SK-N-SH (cell line): ENCODE results near the gene RANBP10.

Experiments
- CHD2 ChIP-seq: fragments of 150-350 bp; IDR thresholded peaks from 2 replicates; pipeline ENCODE4 v1.6.1; 2018; ENCODE audit warnings: low read length; ENCODE audit not compliant: partially characterized antibody
- ELF1 ChIP-seq: IDR thresholded peaks from 2 replicates; pipeline ENCODE4 v1.4.0; 2012
- EZH2phosphoT487 ChIP-seq: fragments of 200-600 bp; sonication (generic); IDR thresholded peaks from 2 replicates; pipeline ENCODE4 v1.6.1; 2017; ENCODE audit warnings: low read depth, mixed run types, mild to moderate bottlenecking, antibody characterized with exemption, moderate library complexity, borderline replicate concordance
- FOXJ3 ChIP-seq: sonication (generic); formaldehyde crosslinking; IDR thresholded peaks from 2 replicates; pipeline ENCODE4 v1.5.1; 2020; ENCODE audit warnings: mild to moderate bottlenecking, missing genetic modification reagents
- FOXM1 ChIP-seq: IDR thresholded peaks from 2 replicates; pipeline ENCODE4 v1.4.0; 2012; ENCODE audit warnings: low read depth, mild to moderate bottlenecking
- NFIC ChIP-seq: IDR thresholded peaks from 2 replicates; pipeline ENCODE4 v1.4.0; 2012; ENCODE audit warnings: borderline replicate concordance
- POLR2AphosphoS5 ChIP-seq: IDR thresholded peaks from 2 replicates; pipeline ENCODE4 v1.6.1; 2012; ENCODE audit warnings: low read depth, low read length
- RAD21 ChIP-seq: IDR thresholded peaks from 2 replicates; pipeline ENCODE4 v1.6.1; 2012; ENCODE audit warnings: mild to moderate bottlenecking, low read length
- RCOR1 ChIP-seq: fragments of 150-350 bp; IDR thresholded peaks from 2 replicates; pipeline ENCODE4 v1.6.1; 2017; ENCODE audit warnings: antibody characterized with exemption, low read length
- REST ChIP-seq: IDR thresholded peaks from 2 replicates; pipeline ENCODE4 v1.6.1; 2012; ENCODE audit warnings: mild to moderate bottlenecking, low read depth, low read length, moderate library complexity
- TCF12 ChIP-seq: IDR thresholded peaks from 2 replicates; pipeline ENCODE4 v1.4.0; 2012
- TF ChIP-seq, protein P1 (sequence below): IDR thresholded peaks from 2 replicates; pipeline ENCODE4 v1.4.0; 2012; ENCODE audit warnings: low read depth, borderline replicate concordance
- TF ChIP-seq, protein P2 (sequence below): fragments of 200-600 bp; sonication (generic); IDR thresholded peaks from 2 replicates; pipeline ENCODE4 v1.6.1; 2017; ENCODE audit warnings: antibody characterized with exemption, mild to moderate bottlenecking, moderate library complexity

GRCh38 chr16:67729636-67730248, 76.6 kb downstream of the RANBP10 start:
- TF ChIP-seq NFIC (no peak), CHD2 (no peak), REST (no peak), FOXJ3 (no peak), TCF12 (no peak), POLR2AphosphoS5 (no peak), EZH2phosphoT487 (no peak), RAD21 (no peak), RCOR1 (no peak), FOXM1 (no peak), ELF1 (no peak)
- TF ChIP-seq, protein P1, sequence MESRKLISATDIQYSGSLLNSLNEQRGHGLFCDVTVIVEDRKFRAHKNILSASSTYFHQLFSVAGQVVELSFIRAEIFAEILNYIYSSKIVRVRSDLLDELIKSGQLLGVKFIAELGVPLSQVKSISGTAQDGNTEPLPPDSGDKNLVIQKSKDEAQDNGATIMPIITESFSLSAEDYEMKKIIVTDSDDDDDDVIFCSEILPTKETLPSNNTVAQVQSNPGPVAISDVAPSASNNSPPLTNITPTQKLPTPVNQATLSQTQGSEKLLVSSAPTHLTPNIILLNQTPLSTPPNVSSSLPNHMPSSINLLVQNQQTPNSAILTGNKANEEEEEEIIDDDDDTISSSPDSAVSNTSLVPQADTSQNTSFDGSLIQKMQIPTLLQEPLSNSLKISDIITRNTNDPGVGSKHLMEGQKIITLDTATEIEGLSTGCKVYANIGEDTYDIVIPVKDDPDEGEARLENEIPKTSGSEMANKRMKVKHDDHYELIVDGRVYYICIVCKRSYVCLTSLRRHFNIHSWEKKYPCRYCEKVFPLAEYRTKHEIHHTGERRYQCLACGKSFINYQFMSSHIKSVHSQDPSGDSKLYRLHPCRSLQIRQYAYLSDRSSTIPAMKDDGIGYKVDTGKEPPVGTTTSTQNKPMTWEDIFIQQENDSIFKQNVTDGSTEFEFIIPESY, result no peak
- TF ChIP-seq, protein P2, sequence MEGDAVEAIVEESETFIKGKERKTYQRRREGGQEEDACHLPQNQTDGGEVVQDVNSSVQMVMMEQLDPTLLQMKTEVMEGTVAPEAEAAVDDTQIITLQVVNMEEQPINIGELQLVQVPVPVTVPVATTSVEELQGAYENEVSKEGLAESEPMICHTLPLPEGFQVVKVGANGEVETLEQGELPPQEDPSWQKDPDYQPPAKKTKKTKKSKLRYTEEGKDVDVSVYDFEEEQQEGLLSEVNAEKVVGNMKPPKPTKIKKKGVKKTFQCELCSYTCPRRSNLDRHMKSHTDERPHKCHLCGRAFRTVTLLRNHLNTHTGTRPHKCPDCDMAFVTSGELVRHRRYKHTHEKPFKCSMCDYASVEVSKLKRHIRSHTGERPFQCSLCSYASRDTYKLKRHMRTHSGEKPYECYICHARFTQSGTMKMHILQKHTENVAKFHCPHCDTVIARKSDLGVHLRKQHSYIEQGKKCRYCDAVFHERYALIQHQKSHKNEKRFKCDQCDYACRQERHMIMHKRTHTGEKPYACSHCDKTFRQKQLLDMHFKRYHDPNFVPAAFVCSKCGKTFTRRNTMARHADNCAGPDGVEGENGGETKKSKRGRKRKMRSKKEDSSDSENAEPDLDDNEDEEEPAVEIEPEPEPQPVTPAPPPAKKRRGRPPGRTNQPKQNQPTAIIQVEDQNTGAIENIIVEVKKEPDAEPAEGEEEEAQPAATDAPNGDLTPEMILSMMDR, result no peak
